DND-41 (cell line): ENCODE data around the gene C3orf62.

Source experiments
- ATAC-seq: fragments of 200-7000 bp; cut with Tn5 transposase; 3 replicates; pipeline ENCODE4 v1.9.1; 2021; ENCODE audit warnings: low read depth; ENCODE audit not compliant: insufficient read depth
- DNase-seq: peaks from one replicate; pipeline ENCODE4 v3.0.0-alpha.2; 2020
- H2AFZ ChIP-seq: 2 replicates; pipeline ENCODE4 v1.6.0; 2012; ENCODE audit warnings: low read depth, low read length
- H3K27ac ChIP-seq: 2 replicates; pipeline ENCODE4 v1.5.1; 2012; ENCODE audit warnings: low read length, inconsistent platforms
- H3K27me3 ChIP-seq: fragments of 200-600 bp; sonication (generic); 2 replicates; pipeline ENCODE4 v1.6.0; 2012; ENCODE audit warnings: low read length, mild to moderate bottlenecking, inconsistent platforms; ENCODE audit not compliant: insufficient read depth, poor library complexity
- H3K36me3 ChIP-seq: 2 replicates; pipeline ENCODE4 v1.5.1; 2012; ENCODE audit warnings: low read length, inconsistent platforms; ENCODE audit not compliant: insufficient read depth
- H3K4me1 ChIP-seq: 2 replicates; pipeline ENCODE4 v1.5.1; 2012; ENCODE audit warnings: mild to moderate bottlenecking, low read length; ENCODE audit not compliant: insufficient read depth
- H3K4me2 ChIP-seq: 2 replicates; pipeline ENCODE4 v1.6.0; 2012; ENCODE audit warnings: mild to moderate bottlenecking, moderate library complexity, low read length, inconsistent platforms; ENCODE audit not compliant: insufficient read depth
- H3K4me3 ChIP-seq, 2 experiments: fragments of 200-600 bp in 1 of 2; shearing (Covaris generic) in 1 of 2; 2 replicates each; pipeline ENCODE4 v1.5.1; 2012 to 2016; ENCODE audit warnings: inconsistent platforms in 2 of 2, low read length in 2 of 2, mild to moderate bottlenecking in 2 of 2, low read depth in 1 of 2, moderate library complexity in 1 of 2
- H3K79me2 ChIP-seq: 2 replicates; pipeline ENCODE4 v1.6.0; 2012; ENCODE audit warnings: low read length, inconsistent platforms; ENCODE audit not compliant: insufficient read depth
- H3K9ac ChIP-seq: 2 replicates; pipeline ENCODE4 v1.6.0; 2012; ENCODE audit warnings: low read depth, mild to moderate bottlenecking, inconsistent platforms, low read length, moderate library complexity
- H3K9me3 ChIP-seq: 2 replicates; pipeline ENCODE4 v1.5.1; 2012; ENCODE audit warnings: low read length, moderate library complexity, mild to moderate bottlenecking, inconsistent platforms; ENCODE audit not compliant: insufficient read depth, severe bottlenecking
- H4K20me1 ChIP-seq: 2 replicates; pipeline ENCODE4 v1.6.0; 2012; ENCODE audit warnings: low read length; ENCODE audit not compliant: insufficient read depth
- CTCF ChIP-seq: IDR thresholded peaks from 2 replicates; pipeline ENCODE4 v1.5.1; 2012; ENCODE audit warnings: borderline replicate concordance, low read length, moderate library complexity, mild to moderate bottlenecking; ENCODE audit not compliant: poor library complexity, severe bottlenecking; ENCODE audit errors: extremely low read depth
- EZH2 ChIP-seq: IDR thresholded peaks from 3 replicates; pipeline ENCODE4 v1.6.1; 2012; ENCODE audit warnings: borderline replicate concordance, low read depth, mild to moderate bottlenecking, moderate library complexity, low read length, inconsistent platforms; ENCODE audit not compliant: severe bottlenecking

C3orf62 gene

DNA sequence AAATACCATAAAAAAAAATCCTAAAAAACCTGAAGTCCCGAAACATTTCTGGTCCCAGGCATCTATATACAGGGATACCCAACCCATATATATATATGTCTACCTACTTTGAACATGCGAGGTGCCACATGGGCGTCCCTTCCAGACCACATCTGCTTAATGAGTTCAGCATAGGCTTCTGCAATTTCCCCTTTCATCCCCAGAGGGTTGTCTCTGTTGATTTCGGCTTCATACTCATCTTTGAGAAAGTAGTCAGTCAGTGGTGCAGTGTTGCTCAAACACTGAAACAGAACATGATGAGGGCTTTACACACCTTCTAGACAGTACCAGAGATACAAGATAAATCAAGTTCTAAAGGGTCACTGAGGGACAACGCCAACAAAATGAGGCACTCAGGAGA is 28.6 kb upstream of the C3orf62 start:
- no peak for ATAC-seq
- no peak for DNase-seq
- no peaks in the 10 kb centered on the region for H3K27me3 ChIP-seq
- H3K79me2 ChIP-seq = no peaks in the 10 kb centered on the region
- no peaks in the 10 kb centered on the region for H3K4me1 ChIP-seq
- peaks cover 88% of the 10 kb centered on the region for H3K36me3 ChIP-seq
- TF ChIP-seq CTCF (no peak), EZH2 (no peak)
- H3K4me2 ChIP-seq = no peak overlapping the region
- H3K9me3 ChIP-seq = no peaks in the 10 kb centered on the region
- no peaks in the 10 kb centered on the region; the same call in 1 of the 2 replicates for H4K20me1 ChIP-seq
- no peak overlapping the region for H3K4me3 ChIP-seq
- H2AFZ ChIP-seq = no peak overlapping the region
- H3K9ac ChIP-seq = no peak overlapping the region
- no peak overlapping the region for H3K27ac ChIP-seq

DNA sequence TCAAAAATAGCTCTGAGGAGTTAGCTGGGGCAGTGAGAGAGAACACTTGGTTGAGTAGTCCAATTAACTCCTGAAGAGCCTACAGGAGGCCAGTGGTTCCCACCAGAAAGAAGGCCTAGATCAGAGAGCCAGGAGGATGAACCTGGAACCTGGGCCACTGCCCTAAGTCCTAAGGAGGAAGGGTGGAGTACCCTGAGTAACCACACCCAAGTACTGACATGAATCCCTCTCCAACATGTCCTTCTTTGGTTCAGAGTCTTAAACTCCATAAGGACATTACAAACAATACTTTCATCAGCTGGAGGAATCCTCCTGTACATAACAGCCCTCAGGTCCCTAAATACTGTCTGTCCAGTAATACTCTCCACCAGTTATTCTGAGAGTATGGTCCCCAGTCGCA is 25.6 kb upstream of the C3orf62 start:
- TF ChIP-seq EZH2 (no peak), CTCF (no peak)
- ATAC-seq = no peak
- Histone ChIP-seq H4K20me1 (no peaks in the 10 kb centered on the region; the same call in 1 of the 2 replicates), H3K79me2 (no peaks in the 10 kb centered on the region), H3K27ac (no peak overlapping the region), H3K4me1 (no peaks in the 10 kb centered on the region), H3K9ac (no peak overlapping the region), H3K4me3 (no peak overlapping the region), H3K36me3 (peaks cover 89% of the 10 kb centered on the region), H3K9me3 (no peaks in the 10 kb centered on the region), H3K4me2 (no peak overlapping the region), H3K27me3 (no peaks in the 10 kb centered on the region), H2AFZ (no peak overlapping the region)
- DNase-seq = no peak

DNA sequence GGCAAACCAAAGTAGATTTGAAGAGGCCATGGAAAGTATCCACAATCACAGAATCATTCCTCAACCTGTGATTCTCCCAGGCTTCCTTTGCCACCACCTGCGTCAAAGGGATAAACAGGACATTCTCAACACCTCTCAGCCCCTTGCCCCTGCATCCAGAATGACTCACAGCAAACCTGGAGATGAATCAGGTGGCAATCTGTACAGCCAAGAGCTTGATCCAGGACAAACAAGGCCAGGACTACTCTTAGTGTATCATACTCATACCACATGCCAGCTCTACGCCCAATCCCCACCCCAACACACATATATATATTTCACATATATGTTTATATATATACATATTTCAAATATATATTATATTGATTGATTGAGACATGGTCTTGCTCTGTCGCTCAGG is 23.6 kb upstream of the C3orf62 start:
- no peak for TF ChIP-seq CTCF
- TF ChIP-seq EZH2 = no peak

DNA sequence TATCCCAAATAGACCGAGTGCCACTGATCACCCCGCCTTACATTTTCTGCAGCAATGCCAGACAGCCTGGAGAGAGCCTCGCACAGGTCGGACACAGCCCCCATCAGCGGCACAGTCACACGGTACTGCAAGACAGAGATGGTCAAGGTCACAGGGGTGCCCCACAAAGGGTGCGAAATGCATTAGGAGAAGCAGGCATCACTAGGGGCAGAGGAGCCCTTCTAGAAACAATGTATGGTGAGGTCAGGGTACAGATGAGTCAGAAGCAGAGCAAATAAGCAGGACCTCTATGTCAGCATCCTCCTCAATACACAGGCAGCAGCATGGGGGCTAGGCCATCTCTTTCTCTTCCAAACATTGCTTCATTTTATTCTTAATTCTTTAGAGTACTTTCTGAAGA is 21.5 kb upstream of the C3orf62 start:
- no peak for TF ChIP-seq CTCF
- TF ChIP-seq EZH2 = no peak
- Histone ChIP-seq H3K79me2 (no peaks in the 10 kb centered on the region), H3K4me2 (no peak overlapping the region), H3K4me1 (no peaks in the 10 kb centered on the region), H3K9ac (no peak overlapping the region), H3K27me3 (no peaks in the 10 kb centered on the region), H3K36me3 (peaks cover 88% of the 10 kb centered on the region), H3K4me3 (no peak overlapping the region), H3K9me3 (no peaks in the 10 kb centered on the region), H3K27ac (no peak overlapping the region), H4K20me1 (peaks cover 2% of the 10 kb centered on the region; the same call in 1 of the 2 replicates), H2AFZ (no peak overlapping the region)
- DNase-seq = no peak
- ATAC-seq = no peak

More for the DNA sequence above, 23.6 kb upstream of the C3orf62 start:
- ATAC-seq (no peak), DNase-seq (no peak)
- Histone ChIP-seq H2AFZ (no peak overlapping the region), H3K79me2 (no peaks in the 10 kb centered on the region), H3K36me3 (peaks cover 87% of the 10 kb centered on the region), H4K20me1 (no peaks in the 10 kb centered on the region; the same call in 1 of the 2 replicates), H3K4me2 (no peak overlapping the region), H3K4me1 (no peaks in the 10 kb centered on the region), H3K27ac (no peak overlapping the region), H3K4me3 (no peak overlapping the region), H3K27me3 (no peaks in the 10 kb centered on the region), H3K9me3 (no peaks in the 10 kb centered on the region), H3K9ac (no peak overlapping the region)
